Osteoblast (primary cell): ENCODE results near the gene PIP5K1C. TPM values are rescaled to one million over a fixed set of nuclear protein-coding genes. Genes with fewer than 3 reads are reported as not detected.

Experiments used
- DNase-seq: peaks from one replicate; pipeline ENCODE4 v3.0.0; 2011; ENCODE audit warnings: low spot score, mixed read lengths; ENCODE audit not compliant: insufficient read length; ENCODE audit errors: missing footprints
- H2AFZ ChIP-seq: 2 replicates; pipeline ENCODE4 v1.6.0; 2011; ENCODE audit warnings: mild to moderate bottlenecking, low read length
- H3K27ac ChIP-seq: 2 replicates; pipeline ENCODE4 v1.5.1; 2011; ENCODE audit warnings: mild to moderate bottlenecking, low read depth, low read length, moderate library complexity
- H3K27me3 ChIP-seq: 2 replicates; pipeline ENCODE4 v1.6.0; 2012; ENCODE audit warnings: mild to moderate bottlenecking, control low read depth, inconsistent platforms, low read length, moderate library complexity; ENCODE audit not compliant: insufficient read depth
- H3K36me3 ChIP-seq: 2 replicates; pipeline ENCODE4 v1.5.1; 2011; ENCODE audit warnings: mild to moderate bottlenecking, low read length, control low read depth, moderate library complexity; ENCODE audit not compliant: insufficient read depth
- H3K4me1 ChIP-seq: 2 replicates; pipeline ENCODE4 v1.5.1; 2011; ENCODE audit warnings: mild to moderate bottlenecking, low read length, control low read depth, moderate library complexity; ENCODE audit not compliant: insufficient read depth
- H3K4me2 ChIP-seq: 2 replicates; pipeline ENCODE4 v1.6.0; 2011; ENCODE audit warnings: mild to moderate bottlenecking, low read length; ENCODE audit not compliant: insufficient read depth
- H3K4me3 ChIP-seq: fragments of 200-600 bp; sonication (generic); 3 replicates; pipeline ENCODE4 v1.5.1; 2012; ENCODE audit warnings: mild to moderate bottlenecking, low read length, inconsistent platforms; ENCODE audit not compliant: insufficient read depth
- H3K79me2 ChIP-seq: 2 replicates; pipeline ENCODE4 v1.6.0; 2012; ENCODE audit warnings: mild to moderate bottlenecking, low read length, control low read depth, inconsistent platforms; ENCODE audit not compliant: insufficient read depth
- H3K9me3 ChIP-seq: 2 replicates; pipeline ENCODE4 v1.5.1; 2011; ENCODE audit warnings: low read depth, low read length, control low read depth
- H4K20me1 ChIP-seq: 2 replicates; pipeline ENCODE4 v1.6.0; 2012; ENCODE audit warnings: mild to moderate bottlenecking, low read length, control low read depth; ENCODE audit not compliant: insufficient read depth
- total RNA-seq: library from RNA; depleted of rRNA; stranded (reverse); fragments of >200 nt; gene quantifications from 2 replicates; pipeline ENCODE4 v1.2.3, GENCODE V29; 2012
- TF ChIP-seq, protein P1 (sequence below): IDR thresholded peaks from 2 replicates; pipeline ENCODE4 v1.5.1; 2011; ENCODE audit warnings: mild to moderate bottlenecking, low read depth, low read length, moderate library complexity; ENCODE audit errors: extremely low read depth

PIP5K1C gene
- total RNA-seq, 1 donor: 30.4 TPM

DNA sequence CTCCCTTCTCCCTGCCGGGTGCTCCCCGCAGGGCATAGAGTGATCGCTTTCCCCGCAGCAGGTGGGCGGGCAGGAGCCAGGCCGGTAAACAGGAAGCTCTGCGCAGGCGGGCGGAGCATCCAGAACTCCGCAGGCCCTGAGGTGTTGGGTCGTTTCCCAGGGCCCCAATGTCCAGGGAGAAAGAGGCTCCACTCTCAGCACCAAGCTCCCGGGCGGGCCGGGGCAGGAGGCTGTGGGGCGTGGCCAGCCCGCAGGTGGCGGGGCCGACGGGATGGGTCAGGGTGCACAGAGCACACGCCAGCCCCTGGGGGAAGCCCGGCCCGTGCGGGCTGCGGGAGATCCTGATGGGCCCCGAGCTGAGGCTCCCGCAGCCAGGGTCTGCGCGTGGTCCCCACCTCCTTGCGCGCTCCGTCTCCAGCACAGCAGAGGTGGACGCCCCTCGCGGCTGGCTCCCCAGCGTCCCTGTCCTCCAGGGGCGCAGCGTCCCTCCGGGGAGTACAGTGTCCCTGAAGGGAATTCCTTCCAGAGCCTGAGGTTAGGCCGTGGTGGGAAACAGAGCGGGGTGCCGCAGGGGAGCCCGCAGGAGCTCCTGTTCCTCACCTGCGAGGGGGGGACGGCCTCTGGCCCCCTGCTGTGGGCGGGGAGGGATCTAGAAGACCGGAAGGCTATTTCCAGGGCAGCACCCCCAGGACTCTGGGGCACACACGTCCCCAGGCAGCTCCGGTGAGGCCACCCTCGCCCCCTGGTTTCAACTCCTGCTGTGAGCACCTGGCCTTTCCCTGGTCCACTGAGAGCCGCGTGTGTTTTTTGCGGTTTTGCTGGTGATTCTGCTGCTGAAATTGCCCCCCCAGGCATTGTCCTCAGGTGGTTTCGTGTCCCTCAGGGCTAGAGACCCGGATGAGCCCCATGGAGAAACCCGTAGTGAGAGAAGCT is 12.2 kb downstream of the PIP5K1C start:
- TF ChIP-seq, protein P1, sequence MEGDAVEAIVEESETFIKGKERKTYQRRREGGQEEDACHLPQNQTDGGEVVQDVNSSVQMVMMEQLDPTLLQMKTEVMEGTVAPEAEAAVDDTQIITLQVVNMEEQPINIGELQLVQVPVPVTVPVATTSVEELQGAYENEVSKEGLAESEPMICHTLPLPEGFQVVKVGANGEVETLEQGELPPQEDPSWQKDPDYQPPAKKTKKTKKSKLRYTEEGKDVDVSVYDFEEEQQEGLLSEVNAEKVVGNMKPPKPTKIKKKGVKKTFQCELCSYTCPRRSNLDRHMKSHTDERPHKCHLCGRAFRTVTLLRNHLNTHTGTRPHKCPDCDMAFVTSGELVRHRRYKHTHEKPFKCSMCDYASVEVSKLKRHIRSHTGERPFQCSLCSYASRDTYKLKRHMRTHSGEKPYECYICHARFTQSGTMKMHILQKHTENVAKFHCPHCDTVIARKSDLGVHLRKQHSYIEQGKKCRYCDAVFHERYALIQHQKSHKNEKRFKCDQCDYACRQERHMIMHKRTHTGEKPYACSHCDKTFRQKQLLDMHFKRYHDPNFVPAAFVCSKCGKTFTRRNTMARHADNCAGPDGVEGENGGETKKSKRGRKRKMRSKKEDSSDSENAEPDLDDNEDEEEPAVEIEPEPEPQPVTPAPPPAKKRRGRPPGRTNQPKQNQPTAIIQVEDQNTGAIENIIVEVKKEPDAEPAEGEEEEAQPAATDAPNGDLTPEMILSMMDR: no peak
- H2AFZ ChIP-seq: no peak overlapping the region
- no peak overlapping the region for H3K4me3 ChIP-seq
- peaks cover 6% of the 10 kb centered on the region for H3K9me3 ChIP-seq
- H3K27ac ChIP-seq: no peak overlapping the region
- H3K79me2 ChIP-seq: peaks cover 80% of the 10 kb centered on the region
- no peak overlapping the region for H3K4me2 ChIP-seq
- H4K20me1 ChIP-seq: peaks cover 53% of the 10 kb centered on the region
- H3K4me1 ChIP-seq: no peaks in the 10 kb centered on the region
- H3K27me3 ChIP-seq: no peaks in the 10 kb centered on the region
- DNase-seq: peak; percentile 77
- H3K36me3 ChIP-seq: peaks cover 14% of the 10 kb centered on the region

DNA sequence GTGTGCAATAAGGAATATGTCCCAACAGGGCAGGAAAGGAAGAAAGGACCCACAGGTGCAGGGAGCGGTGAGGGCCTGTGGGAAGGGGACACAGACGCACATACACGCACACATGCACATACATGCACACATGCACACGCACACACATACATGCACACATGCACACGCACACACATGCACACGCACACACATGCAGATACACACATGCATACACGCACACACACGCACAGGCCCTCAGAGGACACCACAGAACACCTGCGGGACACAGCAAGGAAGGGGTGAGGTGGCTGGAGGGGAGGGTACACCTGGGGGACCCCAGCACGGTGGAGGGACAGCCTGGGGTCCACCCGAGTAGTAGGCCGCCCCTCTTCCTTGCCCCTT is 12.9 kb downstream of the PIP5K1C start:
- Histone ChIP-seq H3K27me3 (no peaks in the 10 kb centered on the region), H3K4me1 (no peaks in the 10 kb centered on the region), H2AFZ (no peak overlapping the region), H4K20me1 (peaks cover 50% of the 10 kb centered on the region), H3K4me2 (no peak overlapping the region), H3K9me3 (peaks cover 6% of the 10 kb centered on the region), H3K4me3 (no peak overlapping the region), H3K79me2 (peaks cover 78% of the 10 kb centered on the region), H3K36me3 (peaks cover 14% of the 10 kb centered on the region), H3K27ac (no peak overlapping the region)
- peak; percentile 54 for DNase-seq
- TF ChIP-seq, protein P1: no peak

DNA sequence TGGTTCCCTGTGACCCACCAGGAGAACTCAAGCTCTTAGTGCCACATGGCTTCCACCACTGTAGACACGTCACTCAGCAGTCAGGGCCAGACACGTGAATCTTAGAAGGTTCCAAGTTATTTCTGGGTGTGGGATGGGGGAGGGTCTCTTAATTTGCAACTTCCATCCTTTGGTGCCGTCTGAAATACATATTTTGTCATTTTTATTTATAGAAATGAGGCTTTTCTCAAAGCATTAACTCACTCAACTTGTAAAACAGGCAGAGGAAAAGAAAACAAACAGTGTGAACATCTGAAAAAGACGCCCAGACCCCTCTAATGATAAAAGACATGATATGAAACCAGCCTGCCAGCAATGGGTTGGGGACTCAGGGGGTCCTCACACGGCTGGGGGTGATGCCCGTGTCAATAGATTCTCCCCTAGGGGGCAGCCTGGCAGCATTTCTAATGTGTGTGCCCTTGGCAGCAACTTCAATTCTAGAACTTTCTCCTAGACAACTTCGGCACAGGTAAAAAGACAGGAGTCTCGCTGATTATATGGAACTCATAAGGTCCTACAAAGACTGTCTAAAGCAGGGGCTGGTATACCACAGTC is 15.4 kb downstream of the PIP5K1C start:
- Histone ChIP-seq H3K4me1 (no peaks in the 10 kb centered on the region), H2AFZ (no peak overlapping the region), H3K27me3 (no peaks in the 10 kb centered on the region), H4K20me1 (peaks cover 29% of the 10 kb centered on the region), H3K4me3 (no peak overlapping the region), H3K79me2 (peaks cover 68% of the 10 kb centered on the region), H3K27ac (no peak overlapping the region), H3K9me3 (peaks cover 6% of the 10 kb centered on the region), H3K36me3 (peaks cover 11% of the 10 kb centered on the region), H3K4me2 (no peak overlapping the region)
- DNase-seq: no peak
- TF ChIP-seq, protein P1: no peak
